ENCODE results near the gene COPG1.

COPG1 gene

DNA sequence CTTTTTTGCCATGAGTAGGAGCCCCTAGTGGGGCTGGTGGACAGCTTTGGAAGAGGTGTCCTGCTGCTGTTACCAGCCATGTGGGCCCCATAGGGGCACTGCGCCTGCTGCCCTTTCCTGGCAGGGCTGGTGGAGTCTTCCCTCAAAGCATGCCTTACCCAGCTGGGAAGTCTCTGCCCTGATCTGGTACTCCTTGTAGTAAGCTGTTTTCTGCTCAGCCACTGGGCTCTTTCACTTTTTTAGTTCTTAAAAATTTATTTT, 55.5 kb downstream of the COPG1 start:
- TF ChIP-seq, protein P1, sequence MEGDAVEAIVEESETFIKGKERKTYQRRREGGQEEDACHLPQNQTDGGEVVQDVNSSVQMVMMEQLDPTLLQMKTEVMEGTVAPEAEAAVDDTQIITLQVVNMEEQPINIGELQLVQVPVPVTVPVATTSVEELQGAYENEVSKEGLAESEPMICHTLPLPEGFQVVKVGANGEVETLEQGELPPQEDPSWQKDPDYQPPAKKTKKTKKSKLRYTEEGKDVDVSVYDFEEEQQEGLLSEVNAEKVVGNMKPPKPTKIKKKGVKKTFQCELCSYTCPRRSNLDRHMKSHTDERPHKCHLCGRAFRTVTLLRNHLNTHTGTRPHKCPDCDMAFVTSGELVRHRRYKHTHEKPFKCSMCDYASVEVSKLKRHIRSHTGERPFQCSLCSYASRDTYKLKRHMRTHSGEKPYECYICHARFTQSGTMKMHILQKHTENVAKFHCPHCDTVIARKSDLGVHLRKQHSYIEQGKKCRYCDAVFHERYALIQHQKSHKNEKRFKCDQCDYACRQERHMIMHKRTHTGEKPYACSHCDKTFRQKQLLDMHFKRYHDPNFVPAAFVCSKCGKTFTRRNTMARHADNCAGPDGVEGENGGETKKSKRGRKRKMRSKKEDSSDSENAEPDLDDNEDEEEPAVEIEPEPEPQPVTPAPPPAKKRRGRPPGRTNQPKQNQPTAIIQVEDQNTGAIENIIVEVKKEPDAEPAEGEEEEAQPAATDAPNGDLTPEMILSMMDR (IDR thresholded peaks at IDR 0.05; ENCODE audit: low read depth, low read length) = no peak
- DNase-seq (ENCODE audit: low read depth, low spot score) = no peak
- H3K4me3 ChIP-seq (ENCODE audit: low read depth, low read length) = no peak overlapping the region
- in situ Hi-C loops (cut with HindIII; ENCODE audit: low sequenced_read_pairs) = no loop called here

- in situ Hi-C loops (cut with HindIII; ENCODE audit: low sequenced_read_pairs) = no loop called here
- peak; percentile 80 for DNase-seq (ENCODE audit: low read depth, low spot score)
- peak overlapping the region; percentile 7 for H3K4me3 ChIP-seq (ENCODE audit: low read depth, low read length)
- TF ChIP-seq, protein P1 (IDR thresholded peaks at IDR 0.05; ENCODE audit: low read depth, low read length) = no peak
Measured at GRCh38 chr3:129305592-129306091, 56.2 kb downstream of the COPG1 start.

- no peak overlapping the region for H3K4me3 ChIP-seq (ENCODE audit: low read depth, low read length)
- DNase-seq (ENCODE audit: low read depth, low spot score) = no peak
- TF ChIP-seq, protein P1 (IDR thresholded peaks at IDR 0.05; ENCODE audit: low read depth, low read length) = no peak
- in situ Hi-C loops (cut with HindIII; ENCODE audit: low sequenced_read_pairs) = no loop called here
Measured at GRCh38 chr3:129308636-129309035, 59.2 kb downstream of the COPG1 start.

DNA sequence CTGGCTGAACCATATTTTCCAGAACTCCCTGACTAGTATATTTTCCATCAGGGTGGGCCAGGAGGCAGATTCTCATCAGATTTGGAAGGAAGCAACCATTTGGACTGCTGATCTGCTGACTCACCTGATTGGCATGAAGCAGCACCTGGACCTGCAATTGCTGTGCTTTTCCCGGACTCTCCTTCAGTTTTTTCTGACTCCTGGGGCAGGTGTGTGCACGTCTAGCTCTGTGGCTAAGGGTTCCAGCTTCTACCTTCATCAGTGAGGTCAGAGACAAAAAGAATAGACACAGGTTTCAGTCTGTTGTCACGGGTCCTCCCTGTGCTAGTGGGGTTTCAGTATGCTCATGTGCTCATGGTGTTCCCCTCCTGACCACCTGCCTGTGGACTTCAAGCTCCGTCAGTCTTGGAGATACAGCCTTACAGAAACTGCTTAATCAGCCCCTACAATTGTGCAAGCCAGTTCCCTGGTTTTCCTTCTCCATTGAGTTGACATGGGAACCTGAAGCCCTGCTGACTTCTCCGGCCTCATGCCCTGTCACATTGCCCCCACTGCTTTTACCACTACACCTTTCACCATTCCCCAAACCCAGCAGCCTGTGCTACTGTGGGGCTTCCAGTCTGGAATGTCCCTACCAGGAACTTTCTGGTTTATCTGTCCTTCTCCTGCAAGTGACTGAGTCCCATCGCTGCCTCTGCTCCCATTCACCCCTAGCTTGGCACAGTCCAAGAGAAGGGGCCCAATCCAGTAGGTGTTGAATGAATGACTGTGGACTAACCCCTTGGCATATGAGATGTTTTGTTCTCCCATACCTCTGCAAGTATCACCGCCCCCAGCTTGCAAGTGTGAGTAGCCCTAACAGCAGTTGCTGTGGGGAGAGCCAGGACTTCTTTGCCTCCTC, 61.0 kb downstream of the COPG1 start:
- H3K4me3 ChIP-seq (ENCODE audit: low read depth, low read length) = no peak overlapping the region
- DNase-seq (ENCODE audit: low read depth, low spot score) = no peak
- in situ Hi-C loops (cut with HindIII; ENCODE audit: low sequenced_read_pairs) = no loop called here
- TF ChIP-seq, protein P1 (IDR thresholded peaks at IDR 0.05; ENCODE audit: low read depth, low read length) = no peak

DNA sequence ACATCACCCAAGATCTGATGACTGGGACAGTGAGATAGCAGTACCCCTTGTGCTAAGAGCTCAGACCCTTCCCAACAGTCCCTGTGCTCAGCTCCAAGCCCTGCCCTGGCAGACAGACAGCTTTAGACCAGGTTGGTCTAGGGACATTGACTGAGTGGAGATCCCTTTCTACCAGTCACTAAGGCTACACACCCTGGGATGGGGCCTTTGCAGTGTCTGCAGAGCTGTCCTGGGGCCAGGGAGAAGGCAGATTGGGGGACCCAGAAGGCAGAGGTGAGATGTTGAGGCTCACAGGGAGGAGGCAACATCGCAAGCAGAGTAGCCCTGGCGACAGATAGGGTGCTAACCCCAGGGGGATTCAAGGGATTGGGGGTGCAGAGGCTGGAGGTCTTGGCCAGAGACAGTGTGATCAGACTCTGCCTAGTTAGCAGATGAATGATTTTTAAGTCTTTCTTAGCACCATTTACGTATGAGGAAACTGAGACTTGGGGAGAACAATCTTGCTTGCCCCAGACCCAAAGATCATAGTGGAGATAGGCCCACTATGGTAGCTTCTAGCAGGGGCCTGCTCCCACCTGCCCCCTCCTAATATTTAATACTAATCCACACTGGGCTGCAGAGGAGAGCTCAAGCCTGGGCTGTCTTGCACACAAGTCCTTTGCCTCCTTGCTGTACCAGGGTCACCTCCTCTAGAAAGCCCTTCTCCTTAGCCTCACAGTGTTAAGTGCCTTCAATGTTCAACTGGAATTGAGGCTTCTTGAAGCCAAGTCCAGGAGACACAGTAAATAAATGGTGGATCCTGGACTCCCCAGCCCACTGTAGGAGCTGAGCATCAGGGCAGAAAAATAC, 61.9 kb downstream of the COPG1 start:
- DNase-seq (ENCODE audit: low read depth, low spot score) = no peak
- H3K4me3 ChIP-seq (ENCODE audit: low read depth, low read length) = no peak overlapping the region
- in situ Hi-C loops (cut with HindIII; ENCODE audit: low sequenced_read_pairs) = no loop called here

DNA sequence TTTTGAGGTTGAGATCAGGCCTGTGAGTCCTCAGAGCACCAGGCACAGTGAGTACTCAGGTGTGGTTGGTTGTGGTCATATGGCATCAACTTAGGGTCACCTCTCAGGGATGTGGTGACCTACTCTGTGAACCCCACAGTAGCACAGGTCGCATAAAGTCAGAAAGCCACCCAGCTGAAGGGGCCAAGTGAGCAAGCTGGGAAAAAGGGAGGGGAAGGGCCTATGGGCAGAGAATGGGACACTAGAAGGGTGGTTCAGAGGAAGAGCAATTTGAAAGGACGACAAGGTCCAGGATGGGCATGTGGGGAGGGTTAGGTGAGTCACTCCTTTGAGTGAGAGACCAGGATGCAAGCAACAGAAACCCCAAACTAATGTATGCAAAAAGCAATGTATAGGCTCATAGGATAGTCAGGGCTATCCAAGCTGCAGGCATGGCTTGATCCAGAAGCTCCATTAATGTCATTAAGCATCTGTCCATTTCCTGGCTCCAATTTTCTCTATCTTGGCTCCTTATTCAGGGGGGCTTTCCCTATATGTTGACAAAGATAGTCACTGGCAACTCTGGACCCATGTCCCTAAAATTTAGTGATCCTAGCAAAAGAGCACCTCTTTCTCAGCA, 62.7 kb downstream of the COPG1 start:
- H3K4me3 ChIP-seq (ENCODE audit: low read depth, low read length) = no peak overlapping the region
- in situ Hi-C loops (cut with HindIII; ENCODE audit: low sequenced_read_pairs) = no loop called here
- DNase-seq (ENCODE audit: low read depth, low spot score) = peak; percentile 11
- TF ChIP-seq, protein P1 (IDR thresholded peaks at IDR 0.05; ENCODE audit: low read depth, low read length) = no peak

More for the DNA sequence above, 61.9 kb downstream of the COPG1 start:
- TF ChIP-seq, protein P1 (IDR thresholded peaks at IDR 0.05; ENCODE audit: low read depth, low read length) = no peak
